ENCODE results near the gene ZCCHC8. TPM values are rescaled to one million over a fixed set of nuclear protein-coding genes. Genes with fewer than 3 reads are reported as not detected.

ZCCHC8 gene
- polyA plus RNA-seq, 2 of the 4 experiments (the other 2 are of a cell fraction) = 20.9 to 40.1 TPM

DNA sequence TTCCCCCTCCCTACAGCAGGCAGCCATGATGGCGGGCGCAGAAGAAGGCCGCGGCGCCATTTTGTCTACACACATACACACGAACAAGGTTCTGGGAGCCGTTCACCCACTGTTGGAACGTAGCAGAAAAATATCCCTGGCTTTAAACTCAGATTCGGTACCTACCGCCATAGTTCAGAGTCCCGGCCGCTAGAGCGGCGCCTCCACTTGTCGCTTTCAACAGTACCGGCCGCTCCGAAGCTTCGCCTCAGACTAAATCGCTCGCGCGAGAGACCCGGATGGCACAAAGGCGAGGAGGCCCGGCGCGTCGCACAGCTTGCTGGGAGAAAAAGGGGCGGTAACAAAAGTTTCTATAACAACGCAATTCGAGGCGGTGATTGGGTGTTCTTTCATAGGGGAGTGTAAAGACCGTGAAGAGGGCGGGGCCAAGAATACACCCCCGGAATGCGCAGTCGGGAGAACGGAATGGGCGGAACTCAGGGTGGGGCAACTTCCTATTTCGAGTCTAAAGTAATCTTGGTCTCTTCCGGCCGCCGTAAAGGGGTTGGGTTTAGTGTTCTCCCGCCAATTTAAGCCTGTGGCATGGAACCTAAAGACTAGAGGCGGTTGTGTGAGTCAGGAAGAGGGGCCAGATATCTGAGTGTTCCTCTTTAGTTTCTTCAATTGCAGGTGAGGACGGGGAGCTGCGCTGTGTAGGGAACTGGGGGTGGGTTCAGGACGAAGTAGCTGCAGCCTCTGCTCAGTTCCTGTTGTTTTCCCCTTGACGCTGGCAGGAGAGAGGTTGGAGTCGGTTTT lies 26.1 kb upstream of the ZCCHC8 start, which contains the start of the genes KNTC1 and RSRC2 (continued):
- TF ChIP-seq RARB (CRISPR knock-in tag; IDR thresholded peaks at IDR 0.05) (no peak), EHF (CRISPR knock-in tag; IDR thresholded peaks at IDR 0.05) (0 out of 2 replicates have a peak, but pooled peaks have one; percentile 0), RAD21 (conservative IDR thresholded peaks at IDR 0.05 in 1 of 2, IDR thresholded peaks at IDR 0.05 in 1 of 2) (peak in 1 of 2 experiments; percentile 3; a peak in 1 of 5 replicates), FOSL2 (IDR thresholded peaks at IDR 0.05) (no peak), FOSL2 (CRISPR knock-in tag; IDR thresholded peaks at IDR 0.05) (peak; percentile 59), JUNB (IDR thresholded peaks at IDR 0.05) (no peak), FOSB (CRISPR knock-in tag; IDR thresholded peaks at IDR 0.05) (peak; percentile 57; the same call in 1 of the 2 replicates), MAFK (IDR thresholded peaks at IDR 0.05; ENCODE audit: partially characterized antibody) (peak; percentile 44), NFE2L2 (conservative IDR thresholded peaks at IDR 0.05; ENCODE audit: low read length) (no peak), POLR2AphosphoS2 (conservative IDR thresholded peaks at IDR 0.05; ENCODE audit: low read length) (no peak; the same call in 1 of the 2 replicates), TFCP2L1 (CRISPR knock-in tag; IDR thresholded peaks at IDR 0.05) (no peak), HOXB13 (CRISPR knock-in tag; IDR thresholded peaks at IDR 0.05; ENCODE audit: low read depth) (no peak), POLR2A (IDR thresholded peaks at IDR 0.05; ENCODE audit: low read length) (peak; percentile 92), CBX8 (IDR thresholded peaks at IDR 0.05) (no peak), RFX5 (IDR thresholded peaks at IDR 0.05) (peak; percentile 63; the same call in 1 of the 2 replicates), CHD2 (IDR thresholded peaks at IDR 0.05; ENCODE audit: low read length, partially characterized antibody) (peak; percentile 74), CHD4 (IDR thresholded peaks at IDR 0.05; ENCODE audit: borderline replicate concordance) (no peak), RNF2 (IDR thresholded peaks at IDR 0.05; ENCODE audit: borderline replicate concordance, low read depth) (no peak), MAZ (IDR thresholded peaks at IDR 0.05; ENCODE audit: borderline replicate concordance, low read depth, low read length) (peak; percentile 74; the same call in 1 of the 2 replicates), ZSCAN20 (CRISPR knock-in tag; IDR thresholded peaks at IDR 0.05) (no peak), ZNF302 (CRISPR knock-in tag; IDR thresholded peaks at IDR 0.05) (no peak), KDM1A (IDR thresholded peaks at IDR 0.05; ENCODE audit: low read depth) (no peak), HOXA7 (CRISPR knock-in tag; IDR thresholded peaks at IDR 0.05) (no peak), ZFP36 (IDR thresholded peaks at IDR 0.05; ENCODE audit: borderline replicate concordance, partially characterized antibody) (no peak), BHLHE40 (IDR thresholded peaks at IDR 0.05; ENCODE audit: low read depth, low read length) (no peak), SMC3 (IDR thresholded peaks at IDR 0.05) (no peak), JUN (IDR thresholded peaks at IDR 0.05) (peak; percentile 91 to 99), TP53 (CRISPR knock-in tag; IDR thresholded peaks at IDR 0.05) (0 out of 2 replicates have a peak, but pooled peaks have one; percentile 77), HOXB5 (CRISPR knock-in tag; IDR thresholded peaks at IDR 0.05) (no peak)
- TF ChIP-seq, protein P1, sequence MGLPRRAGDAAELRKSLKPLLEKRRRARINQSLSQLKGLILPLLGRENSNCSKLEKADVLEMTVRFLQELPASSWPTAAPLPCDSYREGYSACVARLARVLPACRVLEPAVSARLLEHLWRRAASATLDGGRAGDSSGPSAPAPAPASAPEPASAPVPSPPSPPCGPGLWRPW (IDR thresholded peaks at IDR 0.05) = no peak
- TF ChIP-seq, protein P2, sequence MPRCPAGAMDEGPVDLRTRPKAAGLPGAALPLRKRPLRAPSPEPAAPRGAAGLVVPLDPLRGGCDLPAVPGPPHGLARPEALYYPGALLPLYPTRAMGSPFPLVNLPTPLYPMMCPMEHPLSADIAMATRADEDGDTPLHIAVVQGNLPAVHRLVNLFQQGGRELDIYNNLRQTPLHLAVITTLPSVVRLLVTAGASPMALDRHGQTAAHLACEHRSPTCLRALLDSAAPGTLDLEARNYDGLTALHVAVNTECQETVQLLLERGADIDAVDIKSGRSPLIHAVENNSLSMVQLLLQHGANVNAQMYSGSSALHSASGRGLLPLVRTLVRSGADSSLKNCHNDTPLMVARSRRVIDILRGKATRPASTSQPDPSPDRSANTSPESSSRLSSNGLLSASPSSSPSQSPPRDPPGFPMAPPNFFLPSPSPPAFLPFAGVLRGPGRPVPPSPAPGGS (IDR thresholded peaks at IDR 0.05) = peak; percentile 95
- TF ChIP-seq, protein P3, sequence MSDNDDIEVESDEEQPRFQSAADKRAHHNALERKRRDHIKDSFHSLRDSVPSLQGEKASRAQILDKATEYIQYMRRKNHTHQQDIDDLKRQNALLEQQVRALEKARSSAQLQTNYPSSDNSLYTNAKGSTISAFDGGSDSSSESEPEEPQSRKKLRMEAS (IDR thresholded peaks at IDR 0.05) = peak; percentile 92
- TF ChIP-seq, protein P4, sequence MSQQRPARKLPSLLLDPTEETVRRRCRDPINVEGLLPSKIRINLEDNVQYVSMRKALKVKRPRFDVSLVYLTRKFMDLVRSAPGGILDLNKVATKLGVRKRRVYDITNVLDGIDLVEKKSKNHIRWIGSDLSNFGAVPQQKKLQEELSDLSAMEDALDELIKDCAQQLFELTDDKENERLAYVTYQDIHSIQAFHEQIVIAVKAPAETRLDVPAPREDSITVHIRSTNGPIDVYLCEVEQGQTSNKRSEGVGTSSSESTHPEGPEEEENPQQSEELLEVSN (IDR thresholded peaks at IDR 0.05; ENCODE audit: borderline replicate concordance, low read depth) = peak; percentile 98
- TF ChIP-seq, protein P5, sequence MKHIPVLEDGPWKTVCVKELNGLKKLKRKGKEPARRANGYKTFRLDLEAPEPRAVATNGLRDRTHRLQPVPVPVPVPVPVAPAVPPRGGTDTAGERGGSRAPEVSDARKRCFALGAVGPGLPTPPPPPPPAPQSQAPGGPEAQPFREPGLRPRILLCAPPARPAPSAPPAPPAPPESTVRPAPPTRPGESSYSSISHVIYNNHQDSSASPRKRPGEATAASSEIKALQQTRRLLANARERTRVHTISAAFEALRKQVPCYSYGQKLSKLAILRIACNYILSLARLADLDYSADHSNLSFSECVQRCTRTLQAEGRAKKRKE (CRISPR knock-in tag; IDR thresholded peaks at IDR 0.05; ENCODE audit: low read depth) = no peak
- TF ChIP-seq, protein P6, sequence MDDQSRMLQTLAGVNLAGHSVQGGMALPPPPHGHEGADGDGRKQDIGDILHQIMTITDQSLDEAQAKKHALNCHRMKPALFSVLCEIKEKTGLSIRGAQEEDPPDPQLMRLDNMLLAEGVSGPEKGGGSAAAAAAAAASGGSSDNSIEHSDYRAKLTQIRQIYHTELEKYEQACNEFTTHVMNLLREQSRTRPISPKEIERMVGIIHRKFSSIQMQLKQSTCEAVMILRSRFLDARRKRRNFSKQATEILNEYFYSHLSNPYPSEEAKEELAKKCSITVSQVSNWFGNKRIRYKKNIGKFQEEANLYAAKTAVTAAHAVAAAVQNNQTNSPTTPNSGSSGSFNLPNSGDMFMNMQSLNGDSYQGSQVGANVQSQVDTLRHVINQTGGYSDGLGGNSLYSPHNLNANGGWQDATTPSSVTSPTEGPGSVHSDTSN (IDR thresholded peaks at IDR 0.05) = peak; percentile 57; the same call in 1 of the 2 replicates
- TF ChIP-seq, protein P7, sequence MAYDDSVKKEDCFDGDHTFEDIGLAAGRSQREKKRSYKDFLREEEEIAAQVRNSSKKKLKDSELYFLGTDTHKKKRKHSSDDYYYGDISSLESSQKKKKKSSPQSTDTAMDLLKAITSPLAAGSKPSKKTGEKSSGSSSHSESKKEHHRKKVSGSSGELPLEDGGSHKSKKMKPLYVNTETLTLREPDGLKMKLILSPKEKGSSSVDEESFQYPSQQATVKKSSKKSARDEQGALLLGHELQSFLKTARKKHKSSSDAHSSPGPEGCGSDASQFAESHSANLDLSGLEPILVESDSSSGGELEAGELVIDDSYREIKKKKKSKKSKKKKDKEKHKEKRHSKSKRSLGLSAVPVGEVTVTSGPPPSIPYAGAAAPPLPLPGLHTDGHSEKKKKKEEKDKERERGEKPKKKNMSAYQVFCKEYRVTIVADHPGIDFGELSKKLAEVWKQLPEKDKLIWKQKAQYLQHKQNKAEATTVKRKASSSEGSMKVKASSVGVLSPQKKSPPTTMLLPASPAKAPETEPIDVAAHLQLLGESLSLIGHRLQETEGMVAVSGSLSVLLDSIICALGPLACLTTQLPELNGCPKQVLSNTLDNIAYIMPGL (CRISPR knock-in tag; IDR thresholded peaks at IDR 0.05; ENCODE audit: borderline replicate concordance) = peak; percentile 42; the same call in 1 of the 2 replicates
